Activated naive CD4-positive, alpha-beta T cell treated with anti-CD3 and anti-CD28 coated beads, Interleukin-2, amount 10 ng/mL, durations not matched to agents 7 days and 5 days (primary cell): ENCODE data around the gene ACAP3.

Experiments
- CTCF ChIA-PET: fragments of 350-600 bp; sonication (Branson Sonifier 250); formaldehyde crosslinking; loops from one replicate; lab custom pipeline; 2021; ENCODE audit warnings: antibody characterized with exemption; lab: Charles Lee
- DNase-seq: peaks from one replicate; pipeline ENCODE4 v3.0.0-alpha.2; 2020
- H3K27ac Mint-ChIP-seq: one replicate; pipeline ENCODE4 v1.8.0; 2021; ENCODE audit warnings: mild to moderate bottlenecking, moderate library complexity, mixed read lengths
- H3K27me3 Mint-ChIP-seq: one replicate; pipeline ENCODE4 v1.8.0; 2021; ENCODE audit warnings: mild to moderate bottlenecking, mixed read lengths
- H3K36me3 Mint-ChIP-seq: one replicate; pipeline ENCODE4 v1.8.0; 2021; ENCODE audit warnings: mixed read lengths
- H3K4me1 Mint-ChIP-seq: one replicate; pipeline ENCODE4 v1.8.0; 2021; ENCODE audit warnings: mixed read lengths
- H3K4me3 Mint-ChIP-seq: one replicate; pipeline ENCODE4 v1.8.0; 2021; ENCODE audit warnings: mild to moderate bottlenecking, moderate library complexity, mixed read lengths
- H3K9me3 Mint-ChIP-seq: one replicate; pipeline ENCODE4 v1.8.0; 2021; ENCODE audit warnings: mixed read lengths

The ACAP3 gene

DNA sequence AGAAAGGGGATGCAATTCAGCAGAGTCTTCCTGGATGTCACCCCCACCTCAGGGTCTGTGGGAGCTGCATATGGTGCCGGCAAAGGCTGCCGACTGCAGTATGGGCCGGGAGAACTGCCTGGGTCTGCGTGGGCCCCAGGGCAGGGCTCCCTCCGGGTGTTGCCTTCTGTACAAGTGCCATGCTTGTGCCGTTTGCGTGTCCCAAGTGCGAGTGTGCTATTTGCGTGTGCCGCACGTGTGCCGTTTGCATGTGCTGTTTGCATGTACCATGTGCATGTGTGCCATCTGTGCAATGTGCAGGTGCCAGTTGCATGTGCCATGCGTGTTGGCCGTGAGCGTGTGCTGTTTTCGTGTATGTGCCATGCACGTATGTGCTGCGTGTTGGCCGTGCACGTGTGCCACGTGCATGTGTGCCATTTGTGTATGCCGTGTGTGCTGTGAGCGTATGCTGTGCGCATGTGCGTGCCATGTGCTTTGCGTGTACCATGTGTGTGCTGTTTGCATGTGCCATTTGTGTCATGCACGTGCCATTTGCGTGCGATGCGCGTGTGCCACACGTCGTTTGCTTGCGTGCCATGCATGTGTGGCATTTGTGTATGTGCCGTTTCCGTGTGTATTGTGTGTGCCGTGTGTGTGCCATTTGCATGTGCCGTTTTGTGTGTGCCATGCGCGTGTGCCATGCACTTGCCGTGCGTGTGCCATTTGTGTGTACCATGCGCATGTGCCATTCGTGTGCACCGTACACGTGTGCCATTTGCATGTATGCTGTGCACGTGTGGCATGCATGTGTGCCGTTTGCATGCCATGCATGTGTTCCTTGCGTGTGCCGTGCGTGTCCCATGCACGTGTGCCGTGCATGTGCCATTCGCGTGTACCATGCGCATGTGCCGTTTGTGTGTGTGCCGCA is 21.8 kb upstream of the ACAP3 start:
- DNase-seq = no peak
- Mint-ChIP-seq H3K4me1 (peaks cover 12% of the 10 kb centered on the region), H3K9me3 (peaks cover 6% of the 10 kb centered on the region), H3K27ac (peak overlapping the region; percentile 76), H3K36me3 (peaks cover 5% of the 10 kb centered on the region), H3K4me3 (no peak overlapping the region), H3K27me3 (peaks cover 3% of the 10 kb centered on the region)
- CTCF ChIA-PET = no interaction called here

DNA sequence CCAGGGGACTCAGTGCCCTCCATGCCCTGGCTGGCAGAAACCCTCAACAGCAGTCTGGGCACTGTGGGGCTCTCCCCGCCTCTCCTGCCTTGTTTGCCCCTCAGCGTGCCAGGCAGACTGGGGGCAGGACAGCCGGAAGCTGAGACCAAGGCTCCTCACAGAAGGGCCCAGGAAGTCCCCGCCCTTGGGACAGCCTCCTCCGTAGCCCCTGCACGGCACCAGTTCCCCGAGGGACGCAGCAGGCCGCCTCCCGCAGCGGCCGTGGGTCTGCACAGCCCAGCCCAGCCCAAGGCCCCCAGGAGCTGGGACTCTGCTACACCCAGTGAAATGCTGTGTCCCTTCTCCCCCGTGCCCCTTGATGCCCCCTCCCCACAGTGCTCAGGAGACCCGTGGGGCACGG is 20.5 kb upstream of the ACAP3 start:
- Mint-ChIP-seq H3K27me3 (no peaks in the 10 kb centered on the region), H3K9me3 (peaks cover 6% of the 10 kb centered on the region), H3K4me1 (peaks cover 18% of the 10 kb centered on the region), H3K4me3 (no peak overlapping the region), H3K27ac (no peak overlapping the region), H3K36me3 (peaks cover 9% of the 10 kb centered on the region)
- no peak for DNase-seq
- CTCF ChIA-PET = interaction anchor here (1.2 kb wide), 1 partner anchor 20 kb away, joined by 3 read pairs; no protein-coding TSS in a partner anchor

DNA sequence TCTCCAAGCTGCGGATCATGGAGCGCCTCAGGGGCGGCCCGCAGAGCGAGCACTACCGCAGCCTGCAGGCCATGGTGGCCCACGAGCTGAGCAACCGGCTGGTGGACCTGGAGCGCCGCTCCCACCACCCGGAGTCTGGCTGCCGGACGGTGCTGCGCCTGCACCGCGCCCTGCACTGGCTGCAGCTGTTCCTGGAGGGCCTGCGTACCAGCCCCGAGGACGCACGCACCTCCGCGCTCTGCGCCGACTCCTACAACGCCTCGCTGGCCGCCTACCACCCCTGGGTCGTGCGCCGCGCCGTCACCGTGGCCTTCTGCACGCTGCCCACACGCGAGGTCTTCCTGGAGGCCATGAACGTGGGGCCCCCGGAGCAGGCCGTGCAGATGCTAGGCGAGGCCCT is 19.6 kb upstream of the ACAP3 start:
- Mint-ChIP-seq H3K4me3 (peak overlapping the region; percentile 26), H3K9me3 (peaks cover 6% of the 10 kb centered on the region), H3K27me3 (no peaks in the 10 kb centered on the region), H3K27ac (no peak overlapping the region), H3K4me1 (peaks cover 26% of the 10 kb centered on the region), H3K36me3 (peaks cover 11% of the 10 kb centered on the region)
- no peak for DNase-seq
- CTCF ChIA-PET = interaction anchor here (1.2 to 2.0 kb wide), 2 partner anchors 21 to 22 kb away, joined by 3 to 5 read pairs; no protein-coding TSS in a partner anchor

DNA sequence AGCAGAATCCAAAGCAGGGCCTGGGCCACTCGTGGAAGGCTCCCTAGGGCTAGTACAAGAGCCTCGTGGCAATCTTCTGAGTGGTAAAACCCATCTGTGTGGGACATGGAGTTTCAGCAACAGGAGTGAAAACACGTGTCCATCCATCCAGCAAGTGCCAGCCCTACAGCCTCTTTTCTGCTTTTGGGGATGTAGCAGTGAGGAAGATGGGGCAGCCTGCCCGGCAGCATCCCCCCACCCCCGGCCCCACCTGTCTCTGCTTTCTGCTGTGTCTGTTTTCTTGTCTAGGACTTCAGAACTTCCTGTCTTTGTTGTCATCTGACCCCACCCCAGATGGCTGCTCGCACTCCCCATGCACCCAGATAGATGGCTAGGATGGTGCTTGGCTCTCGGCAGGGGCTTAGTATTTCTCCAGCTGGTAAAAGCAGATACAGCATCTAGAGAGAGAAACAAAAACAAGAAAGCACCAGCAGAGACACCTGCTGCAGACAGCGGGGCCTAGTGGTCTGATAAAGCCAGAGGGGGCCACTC is 18.4 kb upstream of the ACAP3 start:
- H3K4me1 Mint-ChIP-seq = peaks cover 30% of the 10 kb centered on the region
- peaks cover 11% of the 10 kb centered on the region for H3K36me3 Mint-ChIP-seq
- no peak for DNase-seq
- no peaks in the 10 kb centered on the region for H3K27me3 Mint-ChIP-seq
- peak overlapping the region; percentile 75 for H3K4me3 Mint-ChIP-seq
- CTCF ChIA-PET = interaction anchor here (2.0 kb wide), 1 partner anchor 21 kb away, joined by 5 read pairs; no protein-coding TSS in a partner anchor
- H3K9me3 Mint-ChIP-seq = peaks cover 6% of the 10 kb centered on the region
- H3K27ac Mint-ChIP-seq = peak overlapping the region; percentile 82

DNA sequence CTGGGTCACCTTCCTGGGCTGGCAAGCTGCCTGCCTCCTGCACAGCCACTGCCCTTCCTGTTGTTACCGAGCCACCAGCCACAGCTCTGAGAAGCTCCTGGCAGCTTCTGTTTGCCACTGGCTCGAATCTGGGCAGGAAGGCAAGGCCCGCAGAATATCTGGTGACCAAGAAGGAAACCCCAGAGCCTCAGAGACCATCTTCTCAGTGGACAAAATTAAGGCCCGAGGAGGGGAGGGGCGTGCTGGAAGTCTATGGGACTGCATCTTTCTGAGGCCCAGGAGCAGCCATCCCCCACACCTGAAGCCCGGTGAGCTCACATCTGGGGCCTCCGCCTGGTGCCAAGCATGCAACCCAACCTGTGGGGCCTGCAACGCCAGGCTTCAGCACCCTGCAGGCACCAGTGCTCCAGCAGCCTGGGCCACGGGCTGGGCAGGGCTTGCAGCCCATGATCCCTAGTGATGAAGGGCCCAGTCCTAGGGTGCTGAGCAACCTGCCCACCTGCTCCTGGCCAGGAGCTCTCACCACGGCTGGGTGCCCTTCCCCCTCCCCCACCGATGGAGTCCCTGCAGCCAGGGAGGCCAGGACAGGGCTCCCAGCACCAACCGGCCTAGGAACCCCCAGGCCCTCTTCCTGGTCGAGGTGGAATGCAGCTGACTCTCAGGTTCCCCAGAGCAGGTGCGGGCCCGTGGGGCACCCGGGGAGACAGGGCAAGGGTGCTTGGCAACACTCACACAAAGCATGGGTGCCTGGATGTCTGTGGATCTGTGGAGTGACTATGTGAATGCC is 17.8 kb upstream of the ACAP3 start:
- CTCF ChIA-PET = interaction anchor here (2.0 kb wide), 1 partner anchor 20 kb away, joined by 5 read pairs; no protein-coding TSS in a partner anchor
- no peaks in the 10 kb centered on the region for H3K27me3 Mint-ChIP-seq
- peaks cover 6% of the 10 kb centered on the region for H3K9me3 Mint-ChIP-seq
- H3K4me1 Mint-ChIP-seq = peaks cover 30% of the 10 kb centered on the region
- H3K4me3 Mint-ChIP-seq = peak overlapping the region; percentile 75
- peak overlapping the region; percentile 82 for H3K27ac Mint-ChIP-seq
- peaks cover 11% of the 10 kb centered on the region for H3K36me3 Mint-ChIP-seq
- peak; percentile 31 for DNase-seq

DNA sequence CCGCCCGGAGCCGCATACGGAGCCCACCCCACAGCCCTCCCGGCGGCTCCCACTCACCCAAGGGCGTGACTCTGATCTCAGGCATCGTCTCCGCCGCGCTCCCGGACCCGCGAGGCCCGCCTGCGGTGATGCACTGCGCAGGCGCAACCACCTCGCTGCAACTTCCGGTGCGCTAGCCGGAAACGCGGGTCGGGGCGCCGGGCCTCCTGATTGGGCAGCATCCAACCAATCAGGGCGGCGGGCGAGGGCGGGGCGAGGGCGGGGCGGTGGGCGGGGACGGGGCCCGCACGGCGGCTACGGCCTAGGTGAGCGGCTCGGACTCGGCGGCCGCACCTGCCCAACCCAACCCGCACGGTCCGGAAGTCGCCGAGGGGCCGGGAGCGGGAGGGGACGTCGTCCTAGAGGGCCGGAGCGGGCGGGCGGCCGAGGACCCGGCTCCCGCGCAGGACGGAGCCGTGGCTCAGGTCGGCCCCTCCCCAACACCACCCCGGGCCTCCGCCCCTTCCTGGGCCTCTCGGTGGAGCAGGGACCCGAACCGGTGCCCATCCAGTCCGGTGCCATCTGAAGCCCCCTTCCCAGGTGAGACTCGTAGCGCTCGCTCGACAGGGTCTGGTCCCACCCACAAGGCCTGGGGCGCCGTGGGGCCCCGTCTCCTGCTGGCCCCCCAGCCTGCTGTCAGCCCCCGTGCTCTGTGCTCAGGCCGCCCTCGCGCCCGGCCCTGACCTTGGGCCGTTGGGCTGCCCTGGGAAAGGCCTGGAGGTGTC is 17.0 kb upstream of the ACAP3 start, which contains the start of the genes CPTP and INTS11:
Gene CPTP, plus strand, starts transcription at position 279 of the 764 bp plus-strand sequence. CDS start 2,109 bp downstream, outside the sequence.
Gene INTS11, minus strand, starts transcription at position 137 of the 764 bp plus-strand sequence. Its CDS starts 52 bp downstream, at position 85.
- peak within 1 kb of the TSS; percentile 96 for H3K27ac Mint-ChIP-seq
- H3K4me1 Mint-ChIP-seq = peaks cover 30% of the 10 kb centered on the region
- CTCF ChIA-PET = no interaction called here

DNA sequence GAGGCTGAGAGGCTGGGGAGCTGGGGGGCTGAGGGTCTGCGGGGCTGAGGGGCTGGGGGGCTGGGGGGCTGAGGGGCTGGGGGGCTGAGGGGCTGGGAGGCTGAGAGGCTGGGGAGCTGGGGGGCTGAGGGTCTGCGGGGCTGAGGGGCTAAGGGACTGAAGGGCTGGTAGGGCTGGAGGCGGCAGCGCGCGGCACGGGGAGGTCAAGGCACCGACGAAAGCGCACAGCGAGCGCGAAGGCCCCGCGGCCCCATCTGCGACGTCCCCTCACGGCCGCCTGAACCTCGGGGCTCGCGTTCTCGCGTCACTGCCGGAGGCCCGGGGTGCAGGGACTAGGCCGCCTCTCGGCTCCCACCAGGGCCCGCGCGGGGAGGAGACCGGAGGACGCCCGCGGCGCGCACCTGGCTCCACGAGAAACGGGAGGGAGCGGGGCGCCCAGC is 16.4 kb upstream of the ACAP3 start:
- H3K4me1 Mint-ChIP-seq = peaks cover 30% of the 10 kb centered on the region
- peaks cover 13% of the 10 kb centered on the region for H3K36me3 Mint-ChIP-seq
- H3K9me3 Mint-ChIP-seq = no peaks in the 10 kb centered on the region
- DNase-seq = no peak
- no peaks in the 10 kb centered on the region for H3K27me3 Mint-ChIP-seq
- peak overlapping the region; percentile 87 for H3K4me3 Mint-ChIP-seq
- CTCF ChIA-PET = interaction anchor here (1.4 kb wide), 1 partner anchor 48 kb away, joined by 3 read pairs; no protein-coding TSS in a partner anchor
- peak overlapping the region; percentile 64 for H3K27ac Mint-ChIP-seq

More for the DNA sequence above, 17.0 kb upstream of the ACAP3 start, which contains the start of the genes CPTP and INTS11:
- peaks cover 2% of the 10 kb centered on the region for H3K9me3 Mint-ChIP-seq
- H3K4me3 Mint-ChIP-seq = peak within 1 kb of the TSS; percentile 95
- H3K27me3 Mint-ChIP-seq = no peaks in the 10 kb centered on the region
- DNase-seq = peak; percentile 97
- peaks cover 8% of the 10 kb centered on the region for H3K36me3 Mint-ChIP-seq

DNA sequence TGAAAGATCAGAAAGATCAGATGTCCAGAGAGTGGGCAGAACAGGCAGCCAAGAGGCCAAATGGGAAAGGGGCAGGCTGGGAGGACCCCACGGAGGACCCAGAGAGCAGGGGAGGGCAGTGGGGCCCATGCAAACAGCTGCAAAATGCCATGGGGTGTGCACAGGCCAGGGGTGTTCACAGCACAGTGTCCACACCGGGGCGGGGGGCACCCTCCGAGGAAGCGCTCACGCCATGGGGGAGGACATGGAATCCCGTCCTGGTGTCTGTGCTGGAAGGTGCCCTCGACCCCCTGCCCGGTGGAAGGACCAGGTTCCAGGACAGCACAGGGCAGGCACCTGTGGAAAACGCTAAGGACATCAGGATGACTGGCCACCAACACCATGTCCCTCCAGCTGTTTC is 15.2 kb upstream of the ACAP3 start:
- H3K27me3 Mint-ChIP-seq = no peaks in the 10 kb centered on the region
- H3K9me3 Mint-ChIP-seq = no peaks in the 10 kb centered on the region
- DNase-seq = no peak
- peak overlapping the region; percentile 95 for H3K4me3 Mint-ChIP-seq
- peaks cover 30% of the 10 kb centered on the region for H3K4me1 Mint-ChIP-seq
- H3K27ac Mint-ChIP-seq = peak overlapping the region; percentile 96
- CTCF ChIA-PET = interaction anchor here (1.4 kb wide), 1 partner anchor 49 kb away, joined by 3 read pairs; no protein-coding TSS in a partner anchor
- peaks cover 15% of the 10 kb centered on the region for H3K36me3 Mint-ChIP-seq

DNA sequence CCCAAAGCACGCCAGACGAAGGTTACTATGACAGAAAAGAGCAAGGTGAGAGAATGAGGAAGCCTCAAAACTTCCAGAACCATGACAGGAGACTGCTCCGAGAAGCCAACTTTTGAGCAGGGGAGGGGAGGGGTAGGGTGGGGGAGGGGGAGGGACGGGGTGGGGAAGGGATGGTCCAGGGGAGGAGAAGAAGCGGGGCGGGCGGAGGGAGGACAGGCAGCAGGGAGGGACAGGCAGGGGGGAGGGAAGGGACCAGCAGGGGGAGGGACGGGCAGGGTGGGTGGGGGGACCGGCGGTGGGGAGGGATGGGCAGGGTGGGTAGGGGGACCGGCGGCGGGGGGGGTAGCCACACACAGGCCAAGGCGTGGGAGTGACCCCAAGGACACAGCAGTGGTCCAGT is 14.7 kb upstream of the ACAP3 start:
- no peak overlapping the region for H3K27ac Mint-ChIP-seq
- H3K9me3 Mint-ChIP-seq = no peaks in the 10 kb centered on the region
- H3K27me3 Mint-ChIP-seq = no peaks in the 10 kb centered on the region
- CTCF ChIA-PET = no interaction called here
- peaks cover 30% of the 10 kb centered on the region for H3K4me1 Mint-ChIP-seq
- DNase-seq = no peak
- H3K4me3 Mint-ChIP-seq = peak overlapping the region; percentile 95
- H3K36me3 Mint-ChIP-seq = peaks cover 16% of the 10 kb centered on the region

DNA sequence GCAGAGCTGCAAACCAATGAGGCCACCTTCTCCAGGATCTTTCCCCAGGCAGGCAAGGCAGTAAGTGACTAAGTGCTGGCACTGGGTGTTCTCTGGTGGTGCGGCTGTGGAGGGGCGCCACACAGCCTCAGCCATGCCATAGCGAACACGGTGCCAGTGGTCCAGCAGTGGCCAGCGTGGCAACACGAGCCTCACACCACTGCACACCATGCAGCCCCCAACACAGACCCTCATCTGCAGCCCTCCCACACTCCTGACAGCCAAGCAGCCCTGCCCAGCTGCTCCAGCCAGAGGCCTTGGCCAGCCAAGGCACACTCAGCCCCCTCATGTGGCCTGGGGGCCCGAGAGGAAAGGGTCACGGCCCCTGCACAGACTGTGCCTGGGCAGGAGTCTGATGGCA is 13.7 kb upstream of the ACAP3 start:
- no peak overlapping the region for H3K4me3 Mint-ChIP-seq
- H3K27ac Mint-ChIP-seq = no peak overlapping the region
- peaks cover 18% of the 10 kb centered on the region for H3K36me3 Mint-ChIP-seq
- H3K4me1 Mint-ChIP-seq = peaks cover 30% of the 10 kb centered on the region
- H3K27me3 Mint-ChIP-seq = no peaks in the 10 kb centered on the region
- CTCF ChIA-PET = no interaction called here
- DNase-seq = no peak
- H3K9me3 Mint-ChIP-seq = no peaks in the 10 kb centered on the region

DNA sequence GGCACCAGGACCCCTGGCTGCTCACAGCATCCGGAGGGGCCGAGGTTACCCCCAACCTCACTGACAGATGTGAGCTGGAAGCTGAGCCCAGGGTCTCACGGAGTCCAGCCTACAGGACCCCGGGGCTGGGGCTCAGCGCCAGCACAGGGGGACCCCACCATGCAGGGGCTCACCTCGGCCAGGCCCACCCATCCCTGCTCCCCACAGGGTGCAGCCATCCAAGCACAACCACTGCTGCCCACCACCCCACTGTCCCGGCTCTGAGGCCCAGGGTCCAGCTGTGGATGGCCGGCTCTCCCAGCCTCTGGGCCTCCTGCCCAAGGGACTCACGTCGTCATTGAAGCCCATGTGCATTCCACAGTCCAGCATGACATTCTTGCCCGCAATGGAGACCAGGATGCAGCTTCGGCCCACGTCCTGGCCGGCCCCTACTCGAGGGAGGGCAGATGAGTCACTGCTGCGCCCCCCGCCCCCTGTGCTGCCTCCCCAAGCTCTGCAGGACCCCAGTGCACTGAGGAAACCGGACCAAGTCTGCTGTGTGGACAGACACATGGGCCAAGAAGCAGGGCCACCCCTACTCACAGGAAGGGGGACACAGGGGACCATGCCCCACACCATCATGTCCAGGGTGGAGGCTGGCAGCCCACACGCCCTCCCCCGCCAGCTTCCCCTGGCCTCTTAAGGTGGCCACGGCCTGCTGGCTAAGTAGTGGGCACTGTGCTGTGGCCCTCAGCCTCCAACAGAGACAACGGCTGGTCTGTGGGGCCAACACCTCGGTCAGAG is 13.1 kb upstream of the ACAP3 start:
- CTCF ChIA-PET = no interaction called here

DNA sequence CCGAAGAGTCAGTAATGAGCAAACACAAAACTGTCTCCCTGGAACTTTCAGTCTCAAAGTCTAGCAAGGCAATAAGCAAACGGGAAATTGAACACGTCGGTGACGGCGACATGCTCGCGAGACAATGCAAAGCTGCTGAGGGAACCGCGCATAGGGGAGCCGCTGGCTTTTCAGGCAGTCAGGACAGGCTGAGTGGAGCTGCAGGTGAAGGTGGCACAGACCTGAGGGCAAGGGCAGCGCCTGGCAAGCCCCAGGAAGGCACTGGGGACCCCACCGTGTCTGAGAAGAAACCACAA is 11.9 kb upstream of the ACAP3 start:
- Mint-ChIP-seq H3K36me3 (peaks cover 26% of the 10 kb centered on the region), H3K9me3 (no peaks in the 10 kb centered on the region), H3K27ac (no peak overlapping the region), H3K4me3 (no peak overlapping the region), H3K4me1 (peaks cover 17% of the 10 kb centered on the region), H3K27me3 (no peaks in the 10 kb centered on the region)
- CTCF ChIA-PET = no interaction called here
- no peak for DNase-seq

More for the DNA sequence above, 13.1 kb upstream of the ACAP3 start:
- H3K27ac Mint-ChIP-seq = no peak overlapping the region
- no peaks in the 10 kb centered on the region for H3K9me3 Mint-ChIP-seq
- H3K4me3 Mint-ChIP-seq = no peak overlapping the region
- H3K4me1 Mint-ChIP-seq = peaks cover 24% of the 10 kb centered on the region
- H3K36me3 Mint-ChIP-seq = peaks cover 21% of the 10 kb centered on the region
- no peak for DNase-seq
- H3K27me3 Mint-ChIP-seq = no peaks in the 10 kb centered on the region
